Gastroesophageal sphincter (tissue), 4 donors: ENCODE measurements around the gene CCDC93. TPM values are rescaled to one million over a fixed set of nuclear protein-coding genes. Genes with fewer than 3 reads are reported as not detected.

Experiments
- ATAC-seq: fragments of 150-250 bp; one replicate; pipeline ENCODE4 v1.9.1; 2016; ENCODE audit warnings: mild to moderate bottlenecking, moderate library complexity
- H3K27ac ChIP-seq, 4 donors: fragments of 200-600 bp; sonication (generic) in 3 of 4; 1 replicate in 3 of 4; 2 replicates in 1 of 4; pipeline ENCODE4 v1.5.1; 2016 to 2019
- H3K27me3 ChIP-seq: fragments of 200-600 bp; sonication (generic); one replicate; pipeline ENCODE4 v1.5.1; 2019
- H3K36me3 ChIP-seq, 2 donors: fragments of 200-600 bp; sonication (generic); one replicate each; pipeline ENCODE4 v1.5.1; 2019; ENCODE audit warnings: control low read depth in 1 of 2
- H3K4me1 ChIP-seq, 3 donors: fragments of 200-600 bp; sonication (generic); 1 replicate in 2 of 3; 2 replicates in 1 of 3; pipeline ENCODE4 v1.5.1; 2016 to 2019; ENCODE audit warnings: control low read depth in 2 of 3
- H3K4me3 ChIP-seq, 2 donors: fragments of 200-600 bp; sonication (generic); one replicate each; pipeline ENCODE4 v1.5.1; 2019; ENCODE audit warnings: mild to moderate bottlenecking in 1 of 2, moderate library complexity in 1 of 2
- H3K9me3 ChIP-seq, 3 donors: fragments of 200-600 bp; sonication (generic); one replicate each; pipeline ENCODE4 v1.5.1; 2017 to 2019; ENCODE audit warnings: control low read depth in 2 of 3
- CTCF ChIP-seq, 4 experiments: fragments of 200-600 bp in 2 of 4; fragments of 450-650 bp in 2 of 4; sonication (generic) in 1 of 4; IDR thresholded peaks; one replicate each; pipeline ENCODE4 v1.5.1; 2017 to 2019; ENCODE audit warnings: antibody characterized with exemption in 4 of 4, mild to moderate bottlenecking in 2 of 4, moderate library complexity in 2 of 4
- EP300 ChIP-seq: sonication (generic); formaldehyde crosslinking; IDR thresholded peaks from one replicate; pipeline ENCODE4 v1.6.1; 2017; ENCODE audit warnings: antibody characterized with exemption, mild to moderate bottlenecking
- POLR2A ChIP-seq, 2 donors: fragments of 450-650 bp; IDR thresholded peaks; one replicate each; pipeline ENCODE4 v1.6.1; 2017; ENCODE audit warnings: antibody characterized with exemption in 2 of 2, mild to moderate bottlenecking in 2 of 2, moderate library complexity in 1 of 2
- POLR2AphosphoS5 ChIP-seq: sonication (generic); formaldehyde crosslinking; IDR thresholded peaks from one replicate; pipeline ENCODE4 v1.6.1; 2017; ENCODE audit warnings: antibody characterized with exemption
- WGBS, 2 donors: methylation state at CpG; one replicate each; pipeline ENCODE4 v1.1.5; 2018; ENCODE audit warnings: low coverage in 1 of 2; 5-methylcytosine and 5-hydroxymethylcytosine counted together
- total RNA-seq, 4 donors: library from RNA; depleted of rRNA; stranded (reverse); fragments of >200 nt; gene quantifications; one replicate each; pipeline ENCODE4 v1.1.0, GENCODE V29; 2016

Gene CCDC93
- total RNA-seq, 4 donors from 2014 or later: 13.2 to 18.8 (median 16.1) TPM

DNA sequence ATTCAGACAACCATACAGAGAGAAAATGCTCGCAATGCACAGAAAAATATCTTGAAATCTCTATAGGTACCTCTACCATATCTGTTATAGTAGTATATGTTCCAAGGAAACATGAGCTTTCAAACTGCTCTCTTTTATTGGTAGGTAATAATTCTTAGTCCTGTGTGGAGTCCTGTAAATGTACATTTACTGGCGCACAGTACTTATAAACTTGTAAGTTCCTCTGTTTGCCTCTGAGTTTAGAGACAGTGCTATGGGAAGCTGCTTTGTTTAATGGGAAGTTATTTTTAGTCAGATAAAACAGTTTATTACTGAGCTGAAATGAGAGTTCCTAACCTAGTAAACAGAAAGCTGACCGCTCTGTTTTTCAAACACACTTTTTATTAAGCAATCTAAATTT, 52.7 kb downstream of the CCDC93 start:
- Histone ChIP-seq H3K27ac (no peak overlapping the region), H3K4me1 (no peaks in the 10 kb centered on the region), H3K4me3 (no peak overlapping the region), H3K27me3 (no peaks in the 10 kb centered on the region), H3K9me3 (no peaks in the 10 kb centered on the region), H3K36me3 (peaks cover 8 to 89% of the 10 kb centered on the region in 2 donors)
- no peak for TF ChIP-seq POLR2A (IDR thresholded peaks at IDR 0.05)
- TF ChIP-seq POLR2AphosphoS5: no peak
- no peak for TF ChIP-seq CTCF (IDR thresholded peaks at IDR 0.05)
- no peak for TF ChIP-seq EP300
- ATAC-seq: no peak
- WGBS, 2 donors: 88 to 92% methylated on average over 3 of the region's 3 CpGs

DNA sequence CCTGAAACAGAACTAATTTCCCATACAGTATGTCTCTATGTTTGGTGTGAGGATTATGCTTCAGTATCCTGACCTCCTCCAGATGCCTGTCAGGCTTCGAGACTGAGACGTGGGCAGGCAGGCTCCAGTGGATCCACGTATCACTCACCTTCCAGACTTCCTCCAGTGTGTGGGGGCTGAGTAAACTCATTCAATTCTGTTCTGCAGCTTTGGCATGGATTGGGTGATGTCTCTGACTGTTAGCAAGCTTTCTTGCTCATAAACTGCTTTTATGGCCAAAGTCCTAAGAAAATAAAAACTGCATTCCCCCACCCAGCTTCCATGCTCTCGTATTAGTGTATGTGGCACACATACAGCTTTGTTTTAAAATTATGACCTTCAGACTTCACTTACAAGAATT, 53.6 kb downstream of the CCDC93 start:
- no peak for ATAC-seq
- no peak for TF ChIP-seq CTCF (IDR thresholded peaks at IDR 0.05)

DNA sequence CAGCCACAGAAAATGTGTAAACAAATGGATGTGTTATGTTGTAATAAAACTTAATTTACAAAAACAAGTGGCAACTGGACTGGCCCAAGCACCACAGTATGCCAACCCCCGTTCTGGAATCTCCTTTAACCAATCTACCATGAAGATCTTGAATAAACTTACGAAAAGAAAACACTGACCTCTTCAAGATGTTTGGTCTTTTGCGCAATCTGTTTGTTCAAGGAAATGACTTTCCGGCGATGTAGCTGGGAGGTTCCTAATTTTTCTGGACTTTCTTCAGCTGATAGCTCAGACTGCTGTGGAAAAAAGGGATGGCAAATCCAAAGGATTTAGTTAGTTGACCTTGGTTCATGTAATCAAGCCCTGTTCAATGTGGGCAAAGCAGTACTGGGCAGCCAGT, 55.7 kb downstream of the CCDC93 start:
- H3K9me3 ChIP-seq: no peaks in the 10 kb centered on the region
- H3K36me3 ChIP-seq: peaks cover 8 to 91% of the 10 kb centered on the region in 2 donors
- no peak overlapping the region for H3K27ac ChIP-seq
- TF ChIP-seq EP300 (no peak), POLR2AphosphoS5 (no peak), CTCF (IDR thresholded peaks at IDR 0.05) (no peak), POLR2A (IDR thresholded peaks at IDR 0.05) (no peak)
- no peaks in the 10 kb centered on the region for H3K4me1 ChIP-seq
- no peak for ATAC-seq
- no peaks in the 10 kb centered on the region for H3K27me3 ChIP-seq
- 87 to 98% methylated on average over 4 to 5 of the region's 5 CpGs for WGBS, 2 donors
- H3K4me3 ChIP-seq: no peak overlapping the region

More for the DNA sequence above, 53.6 kb downstream of the CCDC93 start:
- 82 to 88% methylated on average over 1 to 4 of the region's 4 CpGs for WGBS, 2 donors
- no peaks in the 10 kb centered on the region for H3K9me3 ChIP-seq
- H3K4me1 ChIP-seq: no peaks in the 10 kb centered on the region
- H3K4me3 ChIP-seq: no peak overlapping the region
- peaks cover 8 to 91% of the 10 kb centered on the region in 2 donors for H3K36me3 ChIP-seq
- no peak overlapping the region for H3K27ac ChIP-seq
- H3K27me3 ChIP-seq: no peaks in the 10 kb centered on the region

- 100% methylated on average over 1 of the region's 1 CpG; no CpG with 5 or more reads in 1 of the 2 donors for WGBS, 2 donors
- H3K27me3 ChIP-seq: no peaks in the 10 kb centered on the region
- TF ChIP-seq POLR2AphosphoS5: no peak
- TF ChIP-seq POLR2A (IDR thresholded peaks at IDR 0.05): no peak
- TF ChIP-seq CTCF (IDR thresholded peaks at IDR 0.05): no peak
- no peak for TF ChIP-seq EP300
- no peak for ATAC-seq
- no peak overlapping the region for H3K27ac ChIP-seq
- H3K4me3 ChIP-seq: no peak overlapping the region
- no peaks in the 10 kb centered on the region for H3K4me1 ChIP-seq
- H3K36me3 ChIP-seq: peaks cover 8 to 91% of the 10 kb centered on the region in 2 donors
- H3K9me3 ChIP-seq: no peaks in the 10 kb centered on the region
Observed at GRCh38 chr2:117957616-117958015, 56.3 kb downstream of the CCDC93 start.

DNA sequence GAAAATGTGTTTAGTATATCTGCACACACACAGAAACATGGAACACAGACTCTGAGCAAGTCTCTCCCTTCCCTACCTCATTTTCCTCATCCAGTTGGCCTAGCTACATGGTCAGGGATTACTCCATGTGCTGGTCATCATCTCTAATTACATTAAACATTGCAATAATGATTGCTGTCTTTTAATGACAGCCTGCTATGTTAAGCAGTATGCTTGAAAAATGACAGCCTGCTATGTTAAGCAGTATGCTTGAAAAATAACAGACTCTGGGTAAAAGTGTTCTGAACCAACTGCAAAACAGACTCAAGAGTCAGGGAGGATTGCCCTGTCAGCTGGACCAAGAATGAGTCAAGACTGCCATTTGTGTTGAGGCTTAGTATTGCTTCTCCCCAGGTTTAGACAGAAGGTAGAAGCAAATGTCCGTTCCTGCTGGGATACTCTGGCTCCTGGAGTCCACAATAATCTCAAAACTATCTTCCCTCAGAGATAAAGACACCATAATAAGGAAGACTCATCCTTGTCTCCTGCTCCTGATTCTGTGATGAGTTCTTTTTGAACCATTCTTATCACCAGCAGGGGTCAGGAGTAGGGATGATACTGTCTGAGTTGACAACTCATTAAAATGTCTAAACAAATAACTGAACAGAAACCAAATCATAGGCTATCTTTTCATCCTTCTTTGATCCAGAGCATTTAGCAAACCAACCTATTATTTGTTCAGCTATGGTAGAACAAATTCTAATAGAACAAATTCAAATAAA, 57.7 kb downstream of the CCDC93 start:
- ATAC-seq: no peak
- H3K4me3 ChIP-seq: no peak overlapping the region
- H3K27me3 ChIP-seq: no peaks in the 10 kb centered on the region
- H3K27ac ChIP-seq: no peak overlapping the region
- WGBS, 2 donors: 60% methylated on average over 1 of the region's 1 CpG; no CpG with 5 or more reads in 1 of the 2 donors
- peaks cover 8 to 99% of the 10 kb centered on the region in 2 donors for H3K36me3 ChIP-seq
- H3K4me1 ChIP-seq: no peaks in the 10 kb centered on the region
- TF ChIP-seq POLR2A (IDR thresholded peaks at IDR 0.05) (no peak), EP300 (no peak), CTCF (IDR thresholded peaks at IDR 0.05) (no peak), POLR2AphosphoS5 (no peak)
- no peaks in the 10 kb centered on the region for H3K9me3 ChIP-seq
